ENCODE data around the gene SMAD4. TPM values are rescaled to one million over a fixed set of nuclear protein-coding genes. Genes with fewer than 3 reads are reported as not detected.

SMAD4 gene
- total RNA-seq, 1 experiment from 2014 or later: 19.7 TPM

DNA sequence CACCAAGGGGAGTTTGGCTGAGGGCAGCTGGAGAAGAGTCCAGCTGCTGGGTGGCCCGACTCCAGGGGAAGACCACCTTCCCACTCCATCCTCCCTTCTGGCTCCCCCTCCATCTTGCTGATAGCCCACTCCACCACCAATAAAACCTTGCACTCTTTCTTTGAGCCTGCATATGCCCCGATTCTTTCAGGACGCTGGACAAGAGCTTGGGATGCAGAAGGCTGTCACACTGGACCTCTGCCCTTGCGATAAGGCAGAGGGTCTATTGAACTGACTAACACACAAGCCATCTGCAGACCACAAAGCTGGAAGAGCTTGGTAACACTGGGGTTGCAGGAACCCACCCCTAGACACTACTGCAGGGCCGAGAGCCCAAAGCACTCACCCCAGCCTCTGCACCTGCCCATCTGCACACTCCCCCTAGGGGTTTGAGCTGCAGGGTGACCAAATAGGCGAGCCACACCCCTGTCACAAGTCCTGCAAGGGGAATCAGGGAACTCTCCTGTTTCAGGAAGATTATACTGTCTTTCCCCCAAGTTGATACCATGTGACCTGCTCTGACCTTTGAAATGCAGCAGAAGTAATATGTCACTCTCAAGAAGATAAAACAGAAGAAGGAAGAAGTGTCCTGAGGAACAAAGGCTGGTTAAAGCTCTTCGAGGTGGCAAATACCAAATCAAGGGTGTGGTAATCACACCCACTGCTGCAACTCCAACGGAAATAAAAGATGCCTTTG is 70.5 kb downstream of the SMAD4 start:
- intact Hi-C loops (cut with micrococcal nuclease): no loop called here
- POLR2A ChIA-PET (ENCODE audit: unreplicated experiment): no interaction called here
- ATAC-seq (no peak), DNase-seq (no peak)
- Histone ChIP-seq H3K4me2 (ENCODE audit: low read length) (no peak overlapping the region), H3K9me3 (ENCODE audit: low read length) (no peaks in the 10 kb centered on the region), H4K20me1 (ENCODE audit: low read length) (no peaks in the 10 kb centered on the region), H3K4me3 (ENCODE audit: low read length) (no peak overlapping the region), H3F3A (ENCODE audit: low read length, unreplicated experiment) (no peaks in the 10 kb centered on the region), H3K4me1 (ENCODE audit: insufficient read depth, low read length) (no peaks in the 10 kb centered on the region), H3K27me3 (ENCODE audit: low read length) (no peaks in the 10 kb centered on the region), H2AFZ (ENCODE audit: low read length) (no peak overlapping the region), H3K9ac (ENCODE audit: low read length) (no peak overlapping the region), H3K9me2 (replicated peaks; ENCODE audit: low read length) (no peaks in the 10 kb centered on the region), H3K36me3 (ENCODE audit: low read depth, low read length) (no peaks in the 10 kb centered on the region), H3K27ac (ENCODE audit: low read length) (no peak overlapping the region), H3K79me2 (ENCODE audit: low read length) (no peaks in the 10 kb centered on the region)
- BruUV-seq (replicated peaks): no TSS peak
- no peak for TF ChIP-seq EZH2phosphoT487 (IDR thresholded peaks at IDR 0.05; ENCODE audit: borderline replicate concordance, low read length)
- TF ChIP-seq EZH2 (IDR thresholded peaks at IDR 0.05; ENCODE audit: low read length, unreplicated experiment): no peak
- TF ChIP-seq, protein P1, sequence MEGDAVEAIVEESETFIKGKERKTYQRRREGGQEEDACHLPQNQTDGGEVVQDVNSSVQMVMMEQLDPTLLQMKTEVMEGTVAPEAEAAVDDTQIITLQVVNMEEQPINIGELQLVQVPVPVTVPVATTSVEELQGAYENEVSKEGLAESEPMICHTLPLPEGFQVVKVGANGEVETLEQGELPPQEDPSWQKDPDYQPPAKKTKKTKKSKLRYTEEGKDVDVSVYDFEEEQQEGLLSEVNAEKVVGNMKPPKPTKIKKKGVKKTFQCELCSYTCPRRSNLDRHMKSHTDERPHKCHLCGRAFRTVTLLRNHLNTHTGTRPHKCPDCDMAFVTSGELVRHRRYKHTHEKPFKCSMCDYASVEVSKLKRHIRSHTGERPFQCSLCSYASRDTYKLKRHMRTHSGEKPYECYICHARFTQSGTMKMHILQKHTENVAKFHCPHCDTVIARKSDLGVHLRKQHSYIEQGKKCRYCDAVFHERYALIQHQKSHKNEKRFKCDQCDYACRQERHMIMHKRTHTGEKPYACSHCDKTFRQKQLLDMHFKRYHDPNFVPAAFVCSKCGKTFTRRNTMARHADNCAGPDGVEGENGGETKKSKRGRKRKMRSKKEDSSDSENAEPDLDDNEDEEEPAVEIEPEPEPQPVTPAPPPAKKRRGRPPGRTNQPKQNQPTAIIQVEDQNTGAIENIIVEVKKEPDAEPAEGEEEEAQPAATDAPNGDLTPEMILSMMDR (conservative IDR thresholded peaks at IDR 0.05; ENCODE audit: low read depth, low read length): no peak
- CTCF ChIA-PET: no interaction called here

DNA sequence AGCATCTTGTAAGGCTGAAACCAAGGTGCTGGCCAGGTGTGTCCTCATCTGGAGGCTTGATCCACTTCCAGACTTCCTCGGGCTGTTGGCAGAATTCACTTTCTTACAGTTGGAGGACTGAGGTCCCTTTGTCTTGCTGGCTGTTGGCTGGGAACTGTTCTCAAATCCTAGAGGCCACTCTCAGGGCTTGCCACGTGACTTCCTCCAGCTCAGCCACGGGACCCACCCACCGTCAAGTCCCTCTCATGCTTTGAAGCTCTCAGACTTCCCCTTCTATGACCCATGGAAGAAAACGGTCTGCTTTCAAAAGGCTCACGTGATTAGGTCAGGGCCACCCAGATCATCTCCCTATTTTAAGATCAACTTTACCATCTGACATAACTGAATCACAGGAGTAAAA is 77.1 kb downstream of the SMAD4 start:
- CTCF ChIA-PET: no interaction called here
- H3K4me3 ChIP-seq (ENCODE audit: low read length): no peak overlapping the region
- H3F3A ChIP-seq (ENCODE audit: low read length, unreplicated experiment): no peaks in the 10 kb centered on the region
- no peak overlapping the region for H3K9ac ChIP-seq (ENCODE audit: low read length)
- H3K27ac ChIP-seq (ENCODE audit: low read length): no peak overlapping the region
- no peaks in the 10 kb centered on the region for H3K79me2 ChIP-seq (ENCODE audit: low read length)
- no peaks in the 10 kb centered on the region for H3K36me3 ChIP-seq (ENCODE audit: low read depth, low read length)
- no peaks in the 10 kb centered on the region for H4K20me1 ChIP-seq (ENCODE audit: low read length)
- POLR2A ChIA-PET (ENCODE audit: unreplicated experiment): no interaction called here
- H2AFZ ChIP-seq (ENCODE audit: low read length): no peak overlapping the region
- no peaks in the 10 kb centered on the region for H3K4me1 ChIP-seq (ENCODE audit: insufficient read depth, low read length)
- H3K9me3 ChIP-seq (ENCODE audit: low read length): no peaks in the 10 kb centered on the region
- no peaks in the 10 kb centered on the region for H3K9me2 ChIP-seq (replicated peaks; ENCODE audit: low read length)
- TF ChIP-seq, protein P1 (conservative IDR thresholded peaks at IDR 0.05; ENCODE audit: low read depth, low read length): no peak
- no peak for TF ChIP-seq EZH2 (IDR thresholded peaks at IDR 0.05; ENCODE audit: low read length, unreplicated experiment)
- no peak for TF ChIP-seq EZH2phosphoT487 (IDR thresholded peaks at IDR 0.05; ENCODE audit: borderline replicate concordance, low read length)
- DNase-seq (no peak), ATAC-seq (no peak)
- intact Hi-C loops (cut with micrococcal nuclease): no loop called here
- H3K4me2 ChIP-seq (ENCODE audit: low read length): no peak overlapping the region
- BruUV-seq (replicated peaks): no TSS peak
- no peaks in the 10 kb centered on the region for H3K27me3 ChIP-seq (ENCODE audit: low read length)

DNA sequence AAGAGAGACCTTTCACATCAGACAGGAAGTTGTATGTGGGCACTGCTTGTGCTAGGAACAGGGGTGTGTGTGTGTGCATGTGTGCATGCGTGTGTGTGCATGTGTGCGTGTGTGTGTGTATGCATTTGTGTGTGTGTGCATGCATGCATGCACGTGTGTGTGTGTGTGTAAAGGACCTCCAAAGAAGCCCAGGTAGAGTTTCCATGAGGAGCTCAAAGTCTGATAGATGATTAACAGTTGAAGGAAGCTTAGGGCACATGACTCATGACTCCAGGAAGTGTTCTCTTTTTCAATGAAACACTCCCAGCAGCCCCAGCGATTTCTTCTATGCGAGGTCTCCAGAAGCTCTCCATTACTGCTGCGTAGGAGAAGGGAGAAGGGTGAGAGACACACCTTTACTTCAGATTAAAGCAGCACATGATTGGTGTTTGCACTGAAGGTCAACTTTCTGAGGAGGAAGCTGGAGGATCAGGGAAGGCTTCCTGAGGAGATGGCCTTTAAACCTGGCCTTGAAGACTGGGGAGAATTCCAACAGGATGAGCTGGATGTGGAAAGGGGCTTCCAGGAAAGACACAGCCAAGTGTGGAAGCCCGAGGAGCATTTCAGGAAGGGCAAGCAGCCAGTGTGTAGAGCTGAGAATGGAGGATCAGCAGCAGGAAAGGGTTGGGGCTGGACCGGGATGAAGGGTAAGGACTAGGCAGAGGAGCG is 77.7 kb downstream of the SMAD4 start:
- H3K4me2 ChIP-seq (ENCODE audit: low read length): no peak overlapping the region
- no peaks in the 10 kb centered on the region for H4K20me1 ChIP-seq (ENCODE audit: low read length)
- ATAC-seq: 0 out of 2 replicates have a peak, but pooled peaks have one; percentile 20
- TF ChIP-seq, protein P1 (conservative IDR thresholded peaks at IDR 0.05; ENCODE audit: low read depth, low read length): no peak
- TF ChIP-seq EZH2 (IDR thresholded peaks at IDR 0.05; ENCODE audit: low read length, unreplicated experiment): no peak
- no peak for TF ChIP-seq EZH2phosphoT487 (IDR thresholded peaks at IDR 0.05; ENCODE audit: borderline replicate concordance, low read length)
- no peak overlapping the region for H3K9ac ChIP-seq (ENCODE audit: low read length)
- H3K9me3 ChIP-seq (ENCODE audit: low read length): no peaks in the 10 kb centered on the region
- no peaks in the 10 kb centered on the region for H3K36me3 ChIP-seq (ENCODE audit: low read depth, low read length)
- ChIA-PET CTCF (no interaction called here), POLR2A (ENCODE audit: unreplicated experiment) (no interaction called here)
- no peaks in the 10 kb centered on the region for H3K9me2 ChIP-seq (replicated peaks; ENCODE audit: low read length)
- no peak overlapping the region for H3K27ac ChIP-seq (ENCODE audit: low read length)
- no peak overlapping the region for H2AFZ ChIP-seq (ENCODE audit: low read length)
- intact Hi-C loops (cut with micrococcal nuclease): no loop called here
- no peaks in the 10 kb centered on the region for H3K27me3 ChIP-seq (ENCODE audit: low read length)
- H3K4me3 ChIP-seq (ENCODE audit: low read length): no peak overlapping the region
- no peaks in the 10 kb centered on the region for H3K4me1 ChIP-seq (ENCODE audit: insufficient read depth, low read length)
- no peaks in the 10 kb centered on the region for H3K79me2 ChIP-seq (ENCODE audit: low read length)
- peak; percentile 7 for DNase-seq
- no peaks in the 10 kb centered on the region for H3F3A ChIP-seq (ENCODE audit: low read length, unreplicated experiment)
- no TSS peak for BruUV-seq (replicated peaks)

Data from PC-3 (cell line).